GM11168 (cell line): ENCODE data around the gene PLEKHH3.
"Not testable (repeated sequence)": the region's sequence is repeated elsewhere in the genome, so short reads cannot be mapped to it uniquely, and the experiment has no call there.

Experiments
- in situ Hi-C: fragments of 300-500 bp; cut with MboI; formaldehyde crosslinking; loops from one replicate; pipeline ENCODE4 v1.12.0; 2022; ENCODE audit warnings: low sequenced_read_pairs; ENCODE audit not compliant: unreplicated experiment

Gene PLEKHH3

GRCh38 chr17:42673266-42673884 is 3.4 kb downstream of the PLEKHH3 start:
- in situ Hi-C loops: no loop called here

- in situ Hi-C loops: no loop called here
Observed at GRCh38 chr17:42672038-42672437, 4.8 kb downstream of the PLEKHH3 start.

- in situ Hi-C loops: no loop called here
Observed at GRCh38 chr17:42670789-42671657, 5.8 kb downstream of the PLEKHH3 start.

GRCh38 chr17:42669977-42670788 is 6.6 kb downstream of the PLEKHH3 start:
- in situ Hi-C loops: loop anchor here (5.0 kb wide), 1 partner anchor 88 kb away; no protein-coding TSS in a partner anchor

GRCh38 chr17:42669705-42669976 is 7.2 kb downstream of the PLEKHH3 start:
- in situ Hi-C loops: loop anchor here (5.0 kb wide), 1 partner anchor 87 kb away; no protein-coding TSS in a partner anchor

- in situ Hi-C loops: loop anchor here (5.0 kb wide), 1 partner anchor 85 kb away; no protein-coding TSS in a partner anchor
Observed at GRCh38 chr17:42667088-42667951, 9.5 kb downstream of the PLEKHH3 start.

- in situ Hi-C loops: loop anchor here (5.0 kb wide), 1 partner anchor 84 kb away; no protein-coding TSS in a partner anchor
Observed at GRCh38 chr17:42666126-42666525, 10.7 kb downstream of the PLEKHH3 start.

- in situ Hi-C loops: loop anchor here (5.0 kb wide), 1 partner anchor 83 kb away; no protein-coding TSS in a partner anchor
Observed at GRCh38 chr17:42665581-42666001, 11.2 kb downstream of the PLEKHH3 start.

- in situ Hi-C loops: no loop called here
Observed at GRCh38 chr17:42660692-42661345, 16.0 kb downstream of the PLEKHH3 start.

GRCh38 chr17:42659932-42660274 is 16.9 kb downstream of the PLEKHH3 start:
- in situ Hi-C loops: not testable (repeated sequence)

GRCh38 chr17:42659079-42659931 is 17.5 kb downstream of the PLEKHH3 start, which contains the start of gene TUBG2:
Gene TUBG2 (plus strand): TSS chr17:42659284. CDS start chr17:42659504, 220 bp downstream.
- in situ Hi-C loops: no loop called here

GRCh38 chr17:42657824-42658588 is 18.8 kb downstream of the PLEKHH3 start:
- in situ Hi-C loops: no loop called here

GRCh38 chr17:42655528-42655927 is 21.3 kb downstream of the PLEKHH3 start:
- in situ Hi-C loops: no loop called here

- in situ Hi-C loops: no loop called here
Observed at GRCh38 chr17:42653179-42654124, 23.3 kb downstream of the PLEKHH3 start.

- in situ Hi-C loops: no loop called here
Observed at GRCh38 chr17:42651392-42651791, 25.4 kb downstream of the PLEKHH3 start.

GRCh38 chr17:42647778-42648177 is 29.0 kb downstream of the PLEKHH3 start:
- in situ Hi-C loops: no loop called here

GRCh38 chr17:42642336-42642735 is 34.5 kb downstream of the PLEKHH3 start:
- in situ Hi-C loops: no loop called here
